Stimulated activated CD8-positive, alpha-beta memory T cell treated with anti-CD3 and anti-CD28 coated beads, Interleukin-15, amount 100 ng/mL, for 4 hours (primary cell): ENCODE results near the gene LBH.

Experiments
- DNase-seq, 2 donors: peaks; one replicate each; pipeline ENCODE4 v3.0.0-alpha.2; 2020; ENCODE audit warnings: low read depth in 2 of 2

LBH gene

GRCh38 chr2:30231212-30231995, at the start of gene LBH:
Gene LBH, plus strand, starts transcription at chr2:30231534. Its CDS starts 205 bp downstream, at chr2:30231739.
- peak; percentile 76 to 87 for DNase-seq

DNA sequence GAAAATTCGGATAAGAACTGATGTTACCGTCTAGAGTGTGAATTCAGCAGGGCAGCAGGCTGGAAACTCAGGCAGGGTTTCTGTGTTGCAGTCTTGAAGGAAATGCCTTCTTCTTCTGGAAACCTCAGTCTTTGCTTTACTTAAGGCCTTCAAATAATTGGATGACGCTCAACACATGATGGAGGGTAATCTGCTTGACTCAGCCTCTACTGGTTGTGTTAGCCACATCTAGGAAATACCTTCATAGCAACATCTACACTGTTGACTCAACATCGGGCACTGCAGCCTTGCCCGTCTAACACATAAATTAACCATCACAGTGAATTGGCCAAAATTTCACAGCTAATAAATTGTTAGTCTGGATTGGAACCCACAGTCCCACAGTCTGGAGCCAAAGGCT, 47.3 kb upstream of the LBH start:
- DNase-seq: no peak

GRCh38 chr2:30185178-30185577, 46.2 kb upstream of the LBH start:
- no peak for DNase-seq

DNA sequence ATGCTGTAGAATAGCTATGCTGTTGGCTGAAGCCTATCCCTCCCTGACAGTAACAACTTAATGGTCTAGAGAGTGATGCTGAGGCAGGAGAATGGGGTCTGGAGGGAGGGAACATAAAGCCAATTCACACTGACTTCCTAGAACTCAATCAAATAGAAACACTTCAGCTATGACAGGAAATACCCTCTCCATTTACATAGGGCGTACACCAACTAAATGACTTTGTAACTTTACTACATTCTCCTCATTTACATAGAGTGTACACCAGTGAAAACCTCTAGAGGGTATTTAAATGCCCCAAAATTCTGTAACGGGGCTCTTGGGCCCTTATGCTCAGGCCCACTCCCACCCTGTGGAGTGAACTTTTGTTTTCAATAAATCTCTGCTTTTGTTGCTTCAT, 43.0 kb upstream of the LBH start:
- no peak for DNase-seq

DNA sequence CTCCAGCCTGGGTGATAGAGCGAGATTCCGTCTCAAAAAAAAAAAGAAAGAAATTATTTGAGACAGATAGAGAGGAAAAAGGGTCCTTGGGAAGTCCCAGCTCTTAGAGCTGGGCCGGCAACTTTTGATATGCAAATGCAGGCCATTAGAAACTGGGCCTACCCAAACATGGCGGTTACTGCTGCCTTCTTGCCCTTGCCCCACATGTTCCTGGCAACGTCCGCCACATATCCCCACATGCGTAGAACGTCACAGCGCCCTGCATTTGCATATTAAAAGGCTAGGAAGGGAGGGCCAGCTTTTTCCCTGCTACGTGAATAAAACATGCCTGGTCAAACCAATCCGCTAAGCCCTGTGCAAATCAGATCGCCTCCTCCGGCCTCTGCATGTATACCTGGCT, 40.7 kb upstream of the LBH start:
- no peak for DNase-seq

GRCh38 chr2:30191107-30191506, 40.2 kb upstream of the LBH start:
- DNase-seq: no peak

DNA sequence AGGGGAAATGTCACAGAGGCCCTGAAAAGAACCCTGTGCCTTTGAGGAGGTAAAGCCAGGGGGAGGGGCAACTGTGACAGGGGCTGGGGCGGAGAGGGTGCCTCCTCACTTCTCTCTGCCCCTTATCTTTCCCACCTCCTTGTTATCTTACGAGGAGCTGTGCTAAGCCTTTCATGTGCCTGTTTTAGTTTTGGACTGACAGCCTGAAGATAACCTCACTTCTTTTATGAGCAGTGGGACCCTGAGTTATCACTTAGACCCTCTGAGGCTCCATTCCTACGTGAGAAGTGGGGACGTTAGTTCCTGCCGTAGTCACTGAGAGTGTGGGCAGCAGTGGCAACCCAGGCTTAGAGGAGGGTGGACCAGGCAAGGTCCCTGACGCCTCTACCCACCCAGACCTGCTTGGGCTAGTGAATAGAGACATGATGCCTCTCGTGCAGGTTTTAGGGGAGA, 39.5 kb upstream of the LBH start:
- no peak for DNase-seq

DNA sequence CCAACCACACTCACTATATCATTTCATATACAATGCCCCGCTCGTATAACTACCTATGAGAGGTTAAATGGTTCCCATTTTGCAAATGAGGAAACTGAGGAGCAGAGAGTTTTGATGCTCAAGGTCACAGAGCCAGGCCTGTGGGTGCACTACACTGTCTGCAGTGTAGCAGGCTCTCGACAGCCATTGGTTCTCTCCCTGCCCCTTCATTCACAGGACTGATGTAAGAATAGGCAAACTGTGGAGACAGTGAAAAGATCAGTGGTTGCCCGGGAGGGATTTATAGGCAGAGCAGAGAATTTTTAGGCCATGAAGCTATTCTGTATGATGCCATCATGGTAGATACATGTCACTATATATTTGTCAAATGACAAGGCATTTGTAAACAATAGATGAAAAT, 39.0 kb upstream of the LBH start:
- no peak for DNase-seq

DNA sequence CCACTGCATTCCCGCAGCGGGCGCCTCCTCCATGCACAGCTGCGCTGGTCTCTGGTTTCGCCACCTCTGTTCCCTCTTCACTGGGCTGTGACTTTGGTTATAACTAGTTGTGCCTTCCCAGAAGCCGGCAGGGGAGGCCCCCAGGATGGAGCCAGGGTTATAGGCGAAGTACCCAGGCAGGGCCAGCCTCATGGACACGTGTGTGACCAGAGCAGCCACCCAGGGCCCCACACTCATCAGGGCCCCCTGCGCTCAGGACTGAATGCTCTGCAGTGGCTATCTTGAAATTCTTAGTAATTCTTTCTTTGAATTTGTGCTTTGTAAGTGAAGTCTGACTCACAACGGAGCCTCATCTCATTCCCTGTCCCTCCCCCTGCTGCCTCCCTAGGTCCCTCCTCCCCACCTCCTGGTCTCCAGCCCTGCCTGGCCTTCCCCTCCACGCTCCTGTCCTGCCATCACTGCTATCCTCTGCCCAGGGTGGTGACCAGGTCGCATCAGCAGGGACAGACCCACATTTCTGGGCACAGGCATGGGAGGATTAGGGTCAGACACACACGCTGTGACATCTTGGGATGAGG, 38.1 kb upstream of the LBH start:
- no peak for DNase-seq

DNA sequence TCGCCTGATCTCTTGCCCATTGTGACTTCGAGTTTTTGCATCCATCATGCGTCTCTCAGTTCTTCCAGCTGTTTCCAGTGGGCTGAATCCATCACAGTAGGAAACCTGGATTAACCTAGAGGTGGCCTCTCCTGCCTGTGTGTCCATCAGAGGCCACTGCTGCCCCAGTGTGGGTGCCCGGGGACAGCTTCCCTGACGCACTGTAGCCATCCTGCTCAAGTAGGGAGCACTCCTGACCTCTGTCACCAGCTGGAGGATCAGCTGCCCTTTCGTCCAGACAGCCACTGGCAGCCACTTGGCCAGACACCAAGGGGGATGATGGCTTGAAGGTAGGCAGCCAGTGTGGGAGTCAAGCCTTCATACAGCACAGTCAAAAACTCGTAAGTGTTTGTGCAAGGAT, 36.9 kb upstream of the LBH start:
- no peak for DNase-seq

DNA sequence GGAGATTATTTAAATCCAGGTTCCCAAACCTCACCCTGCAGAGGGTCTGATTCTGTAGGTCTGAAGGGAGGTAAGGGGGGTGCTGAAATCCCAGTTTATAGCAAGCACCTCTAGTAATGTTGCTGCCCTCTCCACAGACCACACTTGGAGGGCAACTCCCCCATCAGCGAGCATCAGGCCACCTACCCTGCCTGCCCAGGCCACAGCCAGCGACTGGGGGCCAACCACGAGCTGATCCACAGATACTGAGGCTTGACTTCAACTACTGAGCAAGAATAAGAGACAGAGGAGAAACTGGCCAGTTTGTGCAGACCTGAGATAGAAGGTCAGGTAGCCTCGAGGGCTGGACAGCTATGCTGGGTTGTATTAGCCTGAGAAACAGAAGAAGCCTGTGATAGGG, 36.3 kb upstream of the LBH start:
- DNase-seq: no peak

- DNase-seq: no peak
Observed at GRCh38 chr2:30197570-30198192, 33.7 kb upstream of the LBH start.

DNA sequence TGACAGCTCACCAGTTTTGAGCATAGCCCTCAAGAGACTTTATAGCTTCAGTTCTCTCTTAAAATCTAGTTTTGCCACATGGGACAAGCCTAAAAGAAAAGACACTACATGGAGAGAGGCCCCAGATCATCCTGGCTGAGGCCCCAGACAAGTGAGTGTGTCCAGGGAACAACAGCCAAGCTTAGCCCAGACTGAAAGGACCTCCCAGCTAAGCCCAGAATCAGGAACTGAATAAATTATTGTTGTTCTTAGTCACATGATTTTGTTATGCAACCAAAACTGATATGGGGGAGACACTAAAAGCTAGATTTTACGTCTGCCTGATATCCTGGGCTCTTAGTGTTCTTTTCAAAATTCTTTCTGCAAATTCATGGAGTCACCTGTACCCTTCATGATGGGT, 29.3 kb upstream of the LBH start:
- DNase-seq: no peak

GRCh38 chr2:30203156-30203555, 28.2 kb upstream of the LBH start:
- DNase-seq: no peak

- DNase-seq: no peak
Observed at GRCh38 chr2:30204281-30204680, 27.1 kb upstream of the LBH start.

DNA sequence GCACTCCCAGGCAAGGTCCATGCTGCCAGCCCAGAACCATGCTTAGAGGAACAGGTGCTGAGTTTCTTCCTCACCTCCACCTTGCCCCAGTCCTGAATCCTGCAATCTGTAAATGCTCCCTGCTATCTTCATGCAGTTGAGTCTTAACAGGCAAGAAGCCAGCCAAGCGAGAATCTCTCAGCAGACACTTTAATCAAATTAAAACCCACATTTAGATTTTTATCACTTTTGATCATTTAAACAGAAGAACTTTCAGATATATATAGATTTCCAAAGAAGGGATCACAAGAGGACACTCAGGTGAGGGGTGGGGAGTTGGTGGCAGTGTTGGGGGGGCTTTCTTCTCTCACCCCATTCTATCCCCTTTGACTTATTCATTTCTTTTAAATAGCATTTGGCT, 25.9 kb upstream of the LBH start:
- no peak for DNase-seq

DNA sequence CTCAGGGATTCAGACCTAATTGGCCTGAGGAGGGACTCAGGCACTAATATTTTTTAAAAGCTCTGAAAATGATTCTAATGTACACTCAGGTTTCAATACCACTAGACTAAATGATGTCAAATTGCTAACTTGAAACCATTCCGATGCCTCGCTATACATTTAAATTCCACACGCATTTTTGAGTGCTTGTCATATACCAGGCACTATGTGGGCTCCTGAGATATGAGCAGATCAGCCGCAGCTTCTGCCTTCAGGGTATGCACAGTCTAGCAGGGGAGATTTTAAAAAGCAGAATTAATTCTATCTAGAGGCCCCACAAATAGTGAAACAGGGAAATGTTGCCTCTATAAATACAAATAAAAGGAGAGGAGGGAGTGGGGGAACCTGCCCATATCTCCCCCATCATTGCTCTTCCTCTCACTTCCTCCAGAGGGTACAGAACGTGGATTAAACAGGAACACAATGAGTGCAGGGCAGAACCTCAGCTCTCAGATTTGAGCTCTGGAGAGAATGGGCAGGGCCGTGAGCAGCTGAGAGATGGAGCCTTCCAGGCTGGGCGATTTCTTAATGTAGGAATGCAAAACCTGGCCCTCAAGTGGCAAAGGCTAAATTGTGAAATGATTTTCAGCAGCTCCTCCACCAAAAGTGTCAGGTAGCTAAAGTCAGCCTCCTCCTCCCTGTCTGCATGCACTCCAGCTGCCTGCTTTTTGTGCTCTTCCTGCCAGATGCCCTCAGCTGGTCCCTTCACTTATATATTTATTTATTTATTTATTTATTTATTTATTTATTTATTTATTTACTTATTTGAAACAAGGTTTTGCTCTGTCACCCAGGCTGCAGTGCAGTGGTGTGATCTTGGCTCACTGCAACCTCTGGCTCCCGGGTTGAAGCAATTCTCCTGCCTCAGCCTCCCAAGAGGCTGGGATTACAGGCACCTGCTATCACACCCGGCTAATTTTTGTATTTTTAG, 24.6 kb upstream of the LBH start:
- no peak for DNase-seq

DNA sequence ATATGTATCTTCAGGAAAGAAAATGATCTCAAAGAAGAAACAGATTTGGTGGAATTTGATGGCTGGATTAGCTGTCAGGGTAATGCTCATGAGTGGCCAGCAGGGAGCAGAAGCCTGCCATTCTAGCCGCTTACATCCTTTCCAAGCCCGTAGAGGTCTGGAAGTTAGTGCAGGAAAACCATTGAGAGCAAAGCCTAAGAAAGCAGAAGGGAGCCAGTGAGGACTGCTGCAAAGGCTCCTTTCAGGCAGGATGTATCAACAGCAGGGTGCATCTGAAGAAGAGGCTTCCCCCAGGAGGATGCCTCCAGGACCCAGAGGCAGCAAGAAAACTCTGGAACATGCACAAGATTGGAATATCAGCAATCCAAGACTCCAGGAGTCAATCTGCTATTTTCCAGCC, 22.9 kb upstream of the LBH start:
- DNase-seq: no peak

DNA sequence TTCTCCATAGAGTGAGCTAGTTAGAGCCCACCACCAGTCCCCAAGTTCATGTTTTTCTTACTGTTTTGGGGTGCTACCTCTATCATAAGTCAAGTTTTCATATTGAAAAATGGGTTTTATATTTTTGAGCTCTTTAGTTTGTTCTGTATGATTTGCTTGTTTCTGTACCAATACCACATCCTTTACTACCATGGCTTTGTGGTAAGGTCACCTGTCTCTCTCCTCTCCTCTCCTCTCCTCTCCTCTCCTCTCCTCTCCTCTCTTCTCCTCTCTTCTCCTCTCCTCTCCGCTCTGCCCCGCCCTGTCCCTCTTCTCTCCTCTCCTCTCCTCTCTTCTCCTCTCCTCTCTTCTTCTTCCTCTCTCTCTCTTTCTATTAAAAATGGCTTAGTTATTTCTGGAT, 22.1 kb upstream of the LBH start:
- no peak for DNase-seq

- DNase-seq: no peak
Observed at GRCh38 chr2:30213326-30213725, 18.0 kb upstream of the LBH start.

DNA sequence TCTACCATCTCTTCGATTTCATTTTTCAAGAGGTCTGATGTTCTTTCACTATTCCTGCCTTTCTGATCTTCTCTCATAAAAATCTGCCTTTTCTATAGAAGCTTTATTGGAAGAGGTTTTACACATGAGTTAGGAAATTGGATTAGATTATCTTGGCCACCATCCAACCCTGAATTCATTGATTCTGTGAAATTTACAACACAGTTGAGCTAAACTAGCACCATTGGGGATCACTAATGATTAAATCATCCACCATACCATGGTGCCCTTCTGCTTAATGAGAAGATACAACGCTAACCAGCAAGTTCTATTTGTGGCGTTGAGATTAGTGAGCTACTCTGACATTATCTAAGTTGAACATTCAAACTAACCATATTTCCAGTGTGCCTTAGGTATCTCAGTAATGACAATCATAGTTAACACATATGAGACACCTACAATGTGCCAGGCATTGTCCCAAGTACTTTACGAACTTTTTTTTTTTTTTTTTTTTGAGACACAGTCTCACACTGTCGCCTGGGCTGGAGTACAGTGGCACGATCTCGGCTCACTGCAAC, 17.3 kb upstream of the LBH start:
- DNase-seq: no peak

- no peak for DNase-seq
Observed at GRCh38 chr2:30216157-30216556, 15.2 kb upstream of the LBH start.
